Suprapubic skin (tissue), 4 donors: ENCODE results near the gene MLEC. TPM values are rescaled to one million over a fixed set of nuclear protein-coding genes. Genes with fewer than 3 reads are reported as not detected.

Source experiments
- DNase-seq, 2 donors: peaks; one replicate each; pipeline ENCODE4 v3.0.0-alpha.2; 2019; ENCODE audit warnings: low spot score in 2 of 2
- H3K27ac ChIP-seq: fragments of 200-600 bp; sonication (generic); one replicate; pipeline ENCODE4 v1.5.1; 2019
- H3K27me3 ChIP-seq: fragments of 200-600 bp; sonication (generic); one replicate; pipeline ENCODE4 v1.5.1; 2019
- H3K36me3 ChIP-seq: fragments of 200-600 bp; sonication (generic); one replicate; pipeline ENCODE4 v1.5.1; 2019
- H3K4me1 ChIP-seq: fragments of 200-600 bp; sonication (generic); one replicate; pipeline ENCODE4 v1.5.1; 2019
- H3K4me3 ChIP-seq: fragments of 200-600 bp; sonication (generic); one replicate; pipeline ENCODE4 v1.5.1; 2019; ENCODE audit warnings: mild to moderate bottlenecking
- H3K9me3 ChIP-seq: fragments of 200-600 bp; sonication (generic); one replicate; pipeline ENCODE4 v1.5.1; 2019
- CTCF ChIP-seq, 2 donors: fragments of 200-600 bp in 1 of 2; fragments of 450-650 bp in 1 of 2; sonication (generic) in 1 of 2; IDR thresholded peaks; one replicate each; pipeline ENCODE4 v1.5.1; 2016 to 2019; ENCODE audit warnings: antibody characterized with exemption in 2 of 2, mild to moderate bottlenecking in 1 of 2, moderate library complexity in 1 of 2
- EP300 ChIP-seq: sonication (generic); formaldehyde crosslinking; IDR thresholded peaks from one replicate; pipeline ENCODE4 v1.6.1; 2017; ENCODE audit warnings: antibody characterized with exemption
- POLR2A ChIP-seq, 2 donors: fragments of 450-650 bp; IDR thresholded peaks; one replicate each; pipeline ENCODE4 v1.6.1; 2017; ENCODE audit warnings: antibody characterized with exemption in 2 of 2, mild to moderate bottlenecking in 2 of 2, moderate library complexity in 2 of 2
- POLR2AphosphoS5 ChIP-seq, 3 donors: sonication (generic); formaldehyde crosslinking; IDR thresholded peaks; one replicate each; pipeline ENCODE4 v1.6.1; 2017; ENCODE audit warnings: antibody characterized with exemption in 3 of 3
- WGBS: methylation state at CpG from one replicate; pipeline ENCODE4 v1.1.5; 2018; 5-methylcytosine and 5-hydroxymethylcytosine counted together
- total RNA-seq, 4 donors: library from RNA; depleted of rRNA; stranded (reverse); fragments of >200 nt; gene quantifications; one replicate each; pipeline ENCODE4 v1.1.0, GENCODE V29; 2016

The MLEC gene
- total RNA-seq, 4 donors from 2014 or later = 34.8 to 72.6 (median 60.4) TPM

- H3K9me3 ChIP-seq = no peaks in the 10 kb centered on the region
- no peak overlapping the region for H3K4me3 ChIP-seq
- DNase-seq = no peak
- H3K36me3 ChIP-seq = no peaks in the 10 kb centered on the region
- WGBS = 88% methylated on average over 5 of the region's 5 CpGs
- no peaks in the 10 kb centered on the region for H3K27me3 ChIP-seq
- peaks cover 3% of the 10 kb centered on the region for H3K4me1 ChIP-seq
- TF ChIP-seq POLR2AphosphoS5 (IDR thresholded peaks at IDR 0.05) (no peak), EP300 (no peak), POLR2A (IDR thresholded peaks at IDR 0.05) (no peak), CTCF (IDR thresholded peaks at IDR 0.05) (no peak)
- no peak overlapping the region for H3K27ac ChIP-seq
These were observed 16.3 kb upstream of the MLEC start for GRCh38 chr12:120670667-120671066.

GRCh38 chr12:120674097-120674636, 12.8 kb upstream of the MLEC start:
- WGBS = 79% methylated on average over 5 of the region's 6 CpGs
- no peak overlapping the region for H3K4me3 ChIP-seq

GRCh38 chr12:120677765-120678473, 9.0 kb upstream of the MLEC start:
- peaks cover 10% of the 10 kb centered on the region for H3K4me1 ChIP-seq
- H3K4me3 ChIP-seq = no peak overlapping the region
- peak overlapping the region; percentile 40 for H3K27ac ChIP-seq
- TF ChIP-seq POLR2A (IDR thresholded peaks at IDR 0.05) (no peak), POLR2AphosphoS5 (IDR thresholded peaks at IDR 0.05) (no peak), EP300 (no peak), CTCF (IDR thresholded peaks at IDR 0.05) (no peak)
- H3K36me3 ChIP-seq = no peaks in the 10 kb centered on the region
- DNase-seq = no peak
- H3K27me3 ChIP-seq = no peaks in the 10 kb centered on the region
- no peaks in the 10 kb centered on the region for H3K9me3 ChIP-seq
- 36% methylated on average over 7 of the region's 7 CpGs for WGBS

More at GRCh38 chr12:120674097-120674636, 12.8 kb upstream of the MLEC start:
- no peak for DNase-seq
- H3K36me3 ChIP-seq = no peaks in the 10 kb centered on the region
- no peak overlapping the region for H3K27ac ChIP-seq
- H3K27me3 ChIP-seq = no peaks in the 10 kb centered on the region
- no peaks in the 10 kb centered on the region for H3K9me3 ChIP-seq
- peaks cover 10% of the 10 kb centered on the region for H3K4me1 ChIP-seq
- TF ChIP-seq POLR2AphosphoS5 (IDR thresholded peaks at IDR 0.05) (no peak), CTCF (IDR thresholded peaks at IDR 0.05) (no peak), POLR2A (IDR thresholded peaks at IDR 0.05) (no peak), EP300 (no peak)

- Histone ChIP-seq H3K4me1 (peaks cover 10% of the 10 kb centered on the region), H3K27me3 (no peaks in the 10 kb centered on the region), H3K9me3 (no peaks in the 10 kb centered on the region), H3K27ac (no peak overlapping the region), H3K36me3 (no peaks in the 10 kb centered on the region), H3K4me3 (no peak overlapping the region)
- DNase-seq = no peak
- 74% methylated on average over 8 of the region's 8 CpGs for WGBS
- no peak for TF ChIP-seq CTCF (IDR thresholded peaks at IDR 0.05)
These were observed 8.4 kb upstream of the MLEC start for GRCh38 chr12:120678572-120678971.

GRCh38 chr12:120680165-120680738, 6.7 kb upstream of the MLEC start:
- TF ChIP-seq POLR2AphosphoS5 (IDR thresholded peaks at IDR 0.05) = no peak
- H3K4me1 ChIP-seq = peaks cover 14% of the 10 kb centered on the region
- 52% methylated on average over 5 of the region's 5 CpGs for WGBS
- no peak for DNase-seq
- H3K27ac ChIP-seq = no peak overlapping the region
- H3K36me3 ChIP-seq = no peaks in the 10 kb centered on the region
- H3K9me3 ChIP-seq = no peaks in the 10 kb centered on the region
- H3K27me3 ChIP-seq = no peaks in the 10 kb centered on the region
- H3K4me3 ChIP-seq = no peak overlapping the region
